GM18861 (cell line): ENCODE measurements around the gene PLEKHN1.

Experiments
- ATAC-seq: cut with Tn5 transposase; IDR thresholded peaks from one replicate; pipeline ENCODE4 v1.9.1; 2021; ENCODE audit not compliant: unreplicated experiment

Gene PLEKHN1, protein sequence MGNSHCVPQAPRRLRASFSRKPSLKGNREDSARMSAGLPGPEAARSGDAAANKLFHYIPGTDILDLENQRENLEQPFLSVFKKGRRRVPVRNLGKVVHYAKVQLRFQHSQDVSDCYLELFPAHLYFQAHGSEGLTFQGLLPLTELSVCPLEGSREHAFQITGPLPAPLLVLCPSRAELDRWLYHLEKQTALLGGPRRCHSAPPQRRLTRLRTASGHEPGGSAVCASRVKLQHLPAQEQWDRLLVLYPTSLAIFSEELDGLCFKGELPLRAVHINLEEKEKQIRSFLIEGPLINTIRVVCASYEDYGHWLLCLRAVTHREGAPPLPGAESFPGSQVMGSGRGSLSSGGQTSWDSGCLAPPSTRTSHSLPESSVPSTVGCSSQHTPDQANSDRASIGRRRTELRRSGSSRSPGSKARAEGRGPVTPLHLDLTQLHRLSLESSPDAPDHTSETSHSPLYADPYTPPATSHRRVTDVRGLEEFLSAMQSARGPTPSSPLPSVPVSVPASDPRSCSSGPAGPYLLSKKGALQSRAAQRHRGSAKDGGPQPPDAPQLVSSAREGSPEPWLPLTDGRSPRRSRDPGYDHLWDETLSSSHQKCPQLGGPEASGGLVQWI

DNA sequence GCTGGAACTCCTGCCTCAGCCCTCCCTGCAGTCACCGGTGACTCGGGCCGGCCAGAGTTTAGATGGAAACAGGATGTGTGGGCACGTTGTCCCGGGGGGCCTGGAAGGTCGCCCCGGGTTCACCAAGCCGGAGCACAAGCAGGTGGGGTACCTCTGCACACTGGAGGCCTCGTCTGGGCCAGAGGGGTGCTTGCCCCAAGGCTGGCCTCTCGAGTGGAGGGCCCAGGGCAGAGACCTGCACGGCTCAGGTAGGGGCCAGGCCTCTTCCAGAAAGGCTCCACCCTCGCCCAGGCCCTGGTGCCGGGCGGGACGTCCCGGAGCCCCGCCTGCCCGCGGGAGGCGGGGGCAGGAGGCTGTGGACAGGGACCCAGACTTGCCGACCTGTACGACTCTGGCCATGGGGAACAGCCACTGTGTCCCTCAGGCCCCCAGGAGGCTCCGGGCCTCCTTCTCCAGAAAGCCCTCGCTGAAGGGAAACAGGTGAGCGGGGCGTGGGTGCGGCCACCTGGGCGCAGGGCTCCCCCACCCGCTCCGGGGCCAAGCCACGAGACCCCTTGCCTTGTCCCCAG lies at the start of gene PLEKHN1:
Gene PLEKHN1, plus strand, starts transcription at position 348 of the 569 bp plus-strand sequence. Its CDS starts 50 bp downstream, at position 398.
- no peak for ATAC-seq

DNA sequence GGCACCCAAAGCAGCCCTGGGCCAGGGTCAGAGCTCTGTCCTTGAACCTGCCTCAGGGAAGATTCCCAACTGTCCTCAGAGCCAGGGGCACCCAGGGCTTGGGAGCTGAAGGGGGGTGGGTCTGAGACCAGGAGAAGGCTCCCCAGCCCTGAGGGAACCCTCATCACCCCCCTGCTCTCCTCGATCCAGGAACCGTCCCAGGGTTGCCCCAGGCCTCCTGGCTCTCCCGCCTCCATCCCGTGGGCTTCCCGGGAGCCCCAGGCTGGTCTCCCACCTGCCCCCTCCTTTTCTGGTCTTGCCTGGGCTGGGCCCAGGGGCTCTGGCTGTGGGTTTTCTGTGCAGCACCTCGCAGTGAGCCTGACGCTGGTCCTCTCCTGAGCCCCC lies 49.2 kb upstream of the PLEKHN1 start:
- ATAC-seq, result no peak

DNA sequence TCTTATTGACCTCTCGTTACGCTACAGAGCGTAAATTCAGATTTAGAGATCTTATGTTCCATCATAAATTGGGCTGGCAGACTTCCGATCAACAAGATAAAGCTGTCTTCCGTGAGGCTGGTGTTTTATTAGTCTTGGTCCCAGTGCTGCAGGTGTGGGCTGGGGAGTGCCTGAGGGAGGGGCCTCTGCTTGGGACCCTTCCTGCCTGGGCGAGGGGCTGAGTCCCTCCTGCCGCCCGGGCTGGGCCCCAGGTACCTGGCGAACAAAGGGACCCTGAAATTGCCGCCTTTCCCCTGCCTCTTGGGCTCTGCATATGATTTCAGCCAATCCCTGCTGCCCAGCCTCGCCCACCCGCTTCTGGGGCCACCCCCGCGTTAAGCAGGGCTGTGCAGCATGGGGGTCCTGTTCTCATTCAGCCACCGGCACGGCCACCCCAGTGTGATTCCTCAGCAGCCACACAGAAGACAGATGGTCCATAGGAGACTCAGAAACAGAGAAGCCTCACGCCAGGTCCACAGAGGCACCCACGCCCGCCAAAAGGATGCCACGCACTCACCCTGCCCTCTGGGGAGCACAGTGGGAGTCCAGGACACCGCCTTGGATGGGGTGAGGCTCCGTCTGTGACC lies 48.7 kb upstream of the PLEKHN1 start:
- ATAC-seq, result no peak

DNA sequence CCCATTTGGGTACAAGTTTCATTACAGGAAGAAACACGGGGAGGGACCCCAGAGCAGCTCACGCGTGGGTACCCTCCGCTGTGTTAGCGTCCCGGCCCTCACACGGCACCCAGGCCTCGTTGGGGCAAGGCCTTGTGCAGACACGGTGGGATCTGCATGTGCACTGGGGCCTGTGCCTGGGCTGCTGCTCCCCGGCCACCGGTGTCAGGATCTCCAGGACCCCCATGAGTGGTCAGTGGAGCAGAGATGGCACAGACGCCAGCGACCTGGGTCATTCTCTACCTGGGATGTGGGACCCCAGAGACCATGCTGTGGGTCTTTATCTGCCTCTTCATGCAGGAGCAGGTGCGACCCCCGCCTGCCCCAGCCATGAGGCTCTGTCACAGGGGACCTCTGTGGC lies 47.9 kb upstream of the PLEKHN1 start:
- no peak for ATAC-seq

DNA sequence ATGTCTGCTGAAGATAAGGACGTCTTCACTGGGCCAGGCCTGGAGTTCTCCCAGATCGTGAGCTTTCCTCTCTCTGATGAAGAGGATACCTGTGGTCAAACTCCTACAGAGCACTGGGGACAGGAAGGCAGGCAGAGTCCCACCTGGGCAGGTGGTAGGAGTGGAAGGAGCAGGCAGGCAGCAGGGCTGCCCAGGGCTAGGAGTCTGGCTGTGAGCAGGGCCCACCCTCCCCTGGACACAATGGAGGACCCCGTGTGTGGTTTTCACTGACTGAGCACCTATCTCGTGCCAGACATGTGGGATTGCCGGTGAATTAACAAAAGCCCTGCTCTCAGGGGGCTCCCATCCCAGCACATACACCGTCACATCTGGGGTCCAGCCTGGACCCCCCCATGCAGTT lies 47.4 kb upstream of the PLEKHN1 start:
- ATAC-seq, result no peak

DNA sequence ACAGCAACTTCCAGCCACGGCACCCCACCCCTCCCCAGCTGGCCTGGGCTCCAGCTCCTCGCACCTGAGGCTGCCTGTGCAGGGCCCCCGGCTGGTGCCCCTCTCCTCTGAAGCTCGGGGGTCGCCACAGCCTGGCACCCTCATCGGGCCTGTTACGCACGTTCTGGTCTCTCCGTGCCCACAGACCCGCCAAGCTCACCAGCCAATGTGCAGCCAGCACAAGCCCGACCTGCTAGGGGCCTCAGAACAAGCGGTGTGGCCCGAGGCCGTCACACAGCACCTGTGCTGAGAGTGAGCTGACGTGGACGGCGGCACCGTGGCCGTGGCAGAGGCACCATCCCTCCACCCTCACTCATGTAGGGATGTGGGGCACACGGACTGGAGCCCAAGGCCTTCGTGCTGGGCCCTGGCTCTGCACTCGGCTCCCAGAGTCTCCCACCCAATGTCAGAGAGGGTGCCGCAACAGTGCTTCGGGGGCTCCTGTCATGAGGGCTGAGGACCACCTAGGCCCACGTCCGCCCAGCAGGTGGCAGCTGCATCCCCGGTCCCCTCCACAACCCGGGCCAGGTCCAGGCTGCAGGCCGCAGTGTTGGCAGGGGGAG lies 46.9 kb upstream of the PLEKHN1 start:
- no peak for ATAC-seq

DNA sequence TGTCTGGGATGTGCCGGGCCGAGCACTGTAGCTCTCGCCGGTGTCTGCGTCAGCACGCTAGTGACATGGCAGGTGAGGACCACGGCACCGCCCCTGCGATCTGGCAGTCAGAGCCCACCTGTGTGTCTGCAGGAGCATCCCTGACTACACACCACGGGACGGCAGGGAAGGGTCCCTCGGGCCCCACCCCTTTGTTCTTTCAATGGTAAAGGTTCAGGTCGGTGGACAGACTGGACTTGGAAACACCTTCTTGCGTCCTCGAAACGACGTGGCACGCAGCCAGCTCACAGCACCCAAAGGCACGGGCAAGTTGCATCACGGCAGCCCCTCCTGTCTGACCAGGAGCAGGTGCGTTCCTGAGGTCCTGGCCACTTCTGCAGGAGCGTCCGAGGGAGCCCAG lies 46.3 kb upstream of the PLEKHN1 start:
- ATAC-seq, result no peak

DNA sequence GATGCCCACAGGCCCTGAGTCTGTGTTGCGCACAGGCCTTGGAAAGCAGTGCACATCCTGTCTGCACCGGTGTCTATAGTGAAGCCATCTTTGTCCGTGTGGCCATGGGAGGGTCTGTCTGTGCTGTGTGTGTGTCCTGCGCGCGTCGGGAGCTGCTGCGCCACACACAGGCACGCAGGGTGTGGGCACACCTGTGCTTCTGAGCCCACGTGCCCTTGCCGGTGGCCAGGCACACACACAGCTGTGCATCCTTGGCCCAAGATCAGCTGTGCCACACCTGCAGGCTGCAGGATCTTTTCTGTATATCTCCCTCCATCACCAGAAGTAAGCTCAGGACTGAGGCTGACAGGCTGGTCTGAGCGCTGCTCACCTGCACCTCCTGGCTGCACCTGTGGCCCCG lies 45.8 kb upstream of the PLEKHN1 start:
- no peak for ATAC-seq

DNA sequence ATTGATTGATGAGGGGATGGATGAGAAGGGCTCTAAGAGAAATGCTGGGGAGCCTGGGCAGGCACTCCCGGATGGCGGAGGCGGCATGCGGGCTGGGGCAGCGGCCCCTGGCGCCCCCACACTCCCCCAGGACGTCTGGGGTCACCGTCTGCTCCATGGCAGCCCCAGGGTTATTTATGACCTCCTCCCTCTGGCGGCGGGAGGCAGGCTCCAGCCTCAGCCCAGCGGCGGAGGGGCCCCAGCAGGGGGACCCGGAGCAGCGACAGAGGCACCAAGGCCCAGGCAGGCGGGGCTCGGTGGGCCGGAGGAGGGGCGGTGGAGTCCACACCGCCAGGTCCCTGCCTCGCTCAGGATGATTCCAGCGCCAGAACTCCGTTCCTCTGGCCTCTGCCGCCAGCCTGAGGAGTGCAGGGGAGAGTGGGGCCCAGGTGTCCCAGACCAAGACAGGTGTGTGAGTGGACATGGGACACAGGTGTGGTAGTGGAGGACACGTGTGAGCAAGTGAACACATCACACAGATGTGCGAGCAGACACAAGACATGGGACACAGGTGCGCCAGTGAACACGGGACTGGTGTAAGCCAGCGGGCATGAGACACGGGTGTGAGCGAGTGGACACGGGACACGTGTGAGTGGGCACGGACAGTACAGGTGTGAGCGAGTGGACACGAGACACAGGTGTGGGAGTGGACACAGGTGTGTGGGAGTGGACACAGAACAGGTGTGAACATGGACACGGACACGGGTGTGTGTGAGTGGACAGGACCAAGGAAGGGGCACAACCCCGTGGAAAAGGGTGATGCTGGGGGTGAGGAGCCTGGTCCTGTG lies 45.1 kb upstream of the PLEKHN1 start:
- no peak for ATAC-seq

DNA sequence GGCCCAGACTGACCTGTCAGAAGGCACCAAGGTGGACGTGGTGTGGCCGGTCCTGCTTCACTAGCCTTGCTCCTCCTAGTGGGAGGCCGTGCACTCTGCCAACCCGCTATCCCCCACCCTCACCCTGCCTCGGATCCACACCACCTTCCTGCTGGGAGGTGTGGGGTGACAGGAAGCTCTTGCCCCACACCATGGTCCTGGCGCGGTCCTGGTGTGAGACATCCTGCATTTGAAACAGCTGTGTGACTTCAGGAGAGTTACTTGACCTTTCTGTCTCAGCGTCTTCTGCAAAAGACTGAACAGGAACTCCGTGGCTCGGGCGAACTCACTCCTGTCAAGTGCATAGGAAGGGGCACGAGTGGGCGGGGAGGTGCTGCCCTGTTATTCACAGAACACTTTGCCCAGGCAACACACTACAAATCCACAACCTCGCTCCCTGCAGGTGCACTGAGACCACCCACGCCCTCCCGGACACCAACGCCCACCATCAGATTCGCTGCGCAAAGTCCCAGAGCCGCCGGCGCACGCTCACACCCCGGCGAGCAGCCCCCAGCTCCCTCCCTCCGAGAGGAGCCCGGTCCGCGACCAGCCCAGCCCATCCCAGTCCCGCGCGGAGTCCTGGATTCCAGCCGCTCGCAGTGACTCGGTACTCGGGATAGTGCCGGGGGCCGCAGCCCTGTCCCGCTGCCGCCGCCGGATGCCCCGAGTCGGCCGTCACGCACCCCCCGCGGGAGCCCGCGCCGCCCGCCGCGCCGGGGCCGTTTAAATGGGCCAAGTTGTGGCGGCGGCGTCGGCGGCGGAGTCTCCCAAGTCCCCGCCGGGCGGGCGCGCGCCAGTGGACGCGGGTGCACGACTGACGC lies 42.9 kb upstream of the PLEKHN1 start, which contains the start of gene SAMD11:
Gene SAMD11, plus strand, starts transcription at position 793 of the 860 bp plus-strand sequence. CDS start 509 bp downstream, outside the sequence.
- ATAC-seq, result no peak

DNA sequence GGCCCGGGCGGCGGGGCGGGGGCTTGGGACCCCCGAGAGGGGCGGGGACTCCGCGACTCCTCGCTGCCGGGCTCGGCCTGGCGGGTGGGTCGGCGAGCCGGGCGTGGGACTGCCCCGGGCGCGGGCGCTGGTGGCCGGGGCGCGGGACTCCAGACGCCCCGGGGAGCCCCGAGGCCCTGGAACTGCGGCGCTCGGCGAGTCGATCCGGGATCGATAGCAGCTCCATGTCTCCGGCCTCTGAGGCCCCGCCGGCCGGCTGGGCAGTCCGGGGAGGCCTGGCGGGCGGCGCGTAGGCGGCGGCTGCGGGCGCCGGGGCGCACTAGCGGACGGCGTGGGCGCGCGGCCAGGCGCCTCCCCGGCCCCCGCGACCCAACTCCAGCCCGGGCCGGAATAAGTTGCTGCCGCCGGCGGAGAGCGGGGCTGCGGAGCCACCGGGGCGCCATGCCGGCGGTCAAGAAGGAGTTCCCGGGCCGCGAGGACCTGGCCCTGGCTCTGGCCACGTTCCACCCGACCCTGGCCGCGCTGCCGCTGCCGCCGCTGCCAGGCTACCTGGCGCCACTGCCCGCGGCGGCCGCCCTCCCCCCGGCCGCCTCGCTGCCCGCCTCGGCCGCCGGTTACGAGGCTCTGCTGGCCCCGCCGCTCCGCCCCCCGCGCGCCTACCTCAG lies 42.2 kb upstream of the PLEKHN1 start:
- ATAC-seq, result no peak

DNA sequence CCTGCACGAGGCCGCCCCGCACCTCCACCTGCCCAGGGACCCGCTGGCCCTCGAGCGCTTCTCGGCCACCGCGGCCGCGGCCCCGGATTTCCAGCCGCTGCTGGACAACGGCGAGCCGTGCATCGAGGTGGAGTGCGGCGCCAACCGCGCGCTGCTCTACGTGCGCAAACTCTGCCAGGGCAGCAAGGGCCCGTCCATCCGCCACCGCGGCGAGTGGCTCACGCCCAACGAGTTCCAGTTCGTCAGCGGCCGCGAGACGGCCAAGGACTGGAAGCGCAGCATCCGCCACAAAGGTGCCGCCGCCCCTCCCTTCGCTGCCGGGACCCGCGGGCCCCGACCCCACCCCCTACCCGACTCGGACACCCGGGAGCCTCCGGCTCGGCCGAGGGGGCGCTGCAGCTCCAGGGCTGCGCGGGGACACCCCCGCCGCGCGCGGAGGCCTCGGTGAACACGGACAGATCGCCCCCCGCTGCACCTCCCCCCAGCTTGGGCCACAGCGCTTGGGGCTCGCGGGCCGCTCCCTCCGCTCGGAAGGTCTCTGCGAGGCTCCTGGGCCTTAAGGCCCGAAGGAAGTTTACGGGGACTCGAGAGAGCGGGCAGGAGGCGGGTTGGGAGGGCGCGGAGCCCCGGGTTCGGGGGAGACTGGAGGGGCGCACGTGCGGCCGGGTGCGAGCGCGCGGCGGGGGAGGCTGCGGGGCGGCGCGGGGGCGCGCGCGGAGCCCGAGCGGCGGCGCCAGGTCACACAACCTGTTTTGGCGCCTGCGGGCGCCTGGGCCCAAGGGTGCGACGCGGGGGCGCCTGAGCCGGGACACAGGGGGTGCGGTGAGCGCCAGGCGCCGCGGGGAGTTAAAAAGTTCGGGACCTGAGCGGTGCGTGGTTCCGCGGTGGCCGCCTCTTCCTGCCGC lies 41.4 kb upstream of the PLEKHN1 start:
- ATAC-seq, result no peak

DNA sequence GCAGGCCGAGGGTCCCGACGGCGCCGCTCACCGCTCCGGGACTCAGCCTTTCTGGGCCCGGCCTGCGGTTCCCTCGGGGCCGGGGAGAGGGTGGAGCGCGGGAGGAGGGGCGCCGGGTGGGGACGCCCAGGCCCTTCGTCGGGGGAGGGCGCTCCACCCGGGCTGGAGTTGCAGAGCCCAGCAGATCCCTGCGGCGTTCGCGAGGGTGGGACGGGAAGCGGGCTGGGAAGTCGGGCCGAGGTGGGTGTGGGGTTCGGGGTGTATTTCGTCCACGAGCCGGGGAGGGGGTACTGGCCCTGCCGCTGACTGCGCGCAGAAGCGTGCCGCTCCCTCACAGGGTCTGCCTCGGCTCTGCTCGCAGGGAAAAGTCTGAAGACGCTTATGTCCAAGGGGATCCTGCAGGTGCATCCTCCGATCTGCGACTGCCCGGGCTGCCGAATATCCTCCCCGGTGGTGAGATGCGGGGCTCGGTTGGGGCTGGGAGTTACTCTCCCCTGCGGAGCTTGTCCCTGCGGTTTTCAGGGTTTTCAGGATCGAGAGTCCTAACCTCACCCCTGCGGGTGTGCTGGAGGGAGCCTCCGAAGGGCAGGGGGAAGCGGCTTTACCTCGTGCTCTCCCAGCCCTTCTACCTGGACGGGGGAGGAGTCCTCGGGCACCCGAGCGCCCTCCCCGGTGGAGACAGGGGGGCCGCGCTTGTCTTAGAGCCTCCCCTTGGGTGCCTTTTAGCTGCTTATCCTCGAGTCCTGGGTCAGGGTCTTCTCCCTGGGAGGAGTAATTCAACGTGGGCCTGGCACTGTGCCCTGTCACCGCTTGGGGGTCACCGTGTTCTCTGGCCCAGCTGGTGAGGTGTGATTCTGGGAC lies 40.5 kb upstream of the PLEKHN1 start:
- ATAC-seq, result no peak

DNA sequence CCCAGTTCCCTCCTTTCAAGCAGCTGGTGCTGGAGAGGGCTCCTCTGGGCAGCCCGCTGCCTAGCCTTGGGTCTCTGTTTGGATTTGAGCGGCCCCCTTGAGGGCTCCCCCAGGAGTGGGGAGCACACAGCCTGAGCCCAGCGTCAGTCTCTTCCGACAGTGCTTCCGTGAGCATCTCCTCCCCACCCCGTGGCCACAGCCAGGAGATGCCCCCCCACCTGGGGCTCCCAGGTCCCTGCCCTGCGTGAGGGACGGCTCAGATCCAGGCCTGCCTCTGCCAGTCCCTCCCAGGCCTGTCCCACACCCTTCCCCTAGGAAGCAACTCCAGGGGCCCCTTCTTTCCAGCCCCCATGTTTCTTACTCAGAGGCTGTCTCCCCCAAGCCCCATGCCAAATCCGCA lies 39.0 kb upstream of the PLEKHN1 start:
- ATAC-seq, result no peak

DNA sequence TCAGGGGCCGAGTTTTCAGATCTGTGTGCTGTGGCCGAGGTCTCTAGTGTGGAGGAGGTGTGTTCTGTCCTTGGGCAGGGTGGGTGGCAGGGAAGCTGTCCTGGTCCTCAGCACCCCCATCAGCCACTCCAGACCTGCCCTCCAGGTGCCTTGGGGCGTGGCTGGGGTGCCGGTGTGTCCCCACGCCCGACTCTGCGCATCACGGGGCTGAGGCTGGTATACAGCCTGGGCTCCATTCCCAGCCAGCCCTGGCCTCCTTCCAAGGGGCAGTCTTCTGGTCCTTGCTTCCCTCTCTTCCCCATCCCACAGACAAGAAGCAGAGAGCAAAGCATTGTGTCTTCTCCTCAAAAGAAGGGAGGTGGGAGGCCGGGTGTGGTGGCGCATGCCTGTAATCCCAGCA lies 38.5 kb upstream of the PLEKHN1 start:
- ATAC-seq, result no peak

DNA sequence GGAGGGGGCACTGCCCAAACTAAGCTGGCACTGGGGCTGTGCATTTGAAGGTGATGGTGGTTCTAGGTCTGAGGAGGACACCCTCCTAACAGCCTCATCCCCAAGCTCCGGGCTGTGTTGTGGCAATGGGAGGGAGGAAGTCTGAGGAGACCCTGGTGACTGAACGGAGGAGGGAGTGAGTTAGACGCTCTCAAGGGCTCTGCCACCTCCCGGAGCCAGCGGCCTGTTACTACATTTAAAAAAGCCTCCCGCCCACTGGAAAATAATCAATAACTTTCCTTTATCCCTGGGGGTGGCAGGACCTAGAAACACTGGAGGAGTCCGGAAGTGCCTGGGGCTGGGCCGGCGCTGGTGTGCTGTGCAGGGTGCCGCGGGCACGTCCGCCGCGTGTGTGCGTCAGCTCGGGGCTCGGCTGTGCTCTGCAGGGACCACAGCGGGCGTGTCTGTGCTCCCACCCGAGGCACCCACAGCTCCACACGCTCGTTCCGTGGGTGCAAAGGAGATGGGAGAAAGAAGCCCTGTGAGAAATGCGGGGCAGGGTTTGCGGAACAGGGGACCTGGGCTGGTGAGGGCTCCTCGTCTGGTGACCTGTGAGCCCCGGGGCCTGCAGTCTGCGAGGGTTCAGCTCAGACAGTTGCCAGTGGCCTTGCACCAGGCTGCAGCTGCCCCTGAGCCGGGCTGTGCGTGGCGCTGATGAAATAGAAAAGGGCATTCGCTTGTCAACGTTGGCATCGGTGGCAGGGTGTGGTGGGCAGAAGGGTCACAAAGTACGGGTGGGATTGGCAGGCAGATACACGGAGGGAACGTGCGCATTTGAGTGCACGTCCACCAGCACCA lies 37.2 kb upstream of the PLEKHN1 start:
- ATAC-seq, result no peak
